WI38 (cell line): ENCODE measurements around the gene HIRIP3.

Source experiments
- H3K4me3 ChIP-seq: 2 replicates; pipeline ENCODE4 v1.5.1; 2011; ENCODE audit warnings: low read depth, mild to moderate bottlenecking, control low read depth, low read length
- TF ChIP-seq, protein P1 (sequence below): IDR thresholded peaks from 2 replicates; pipeline ENCODE4 v1.5.1; 2012; ENCODE audit warnings: low read depth, mild to moderate bottlenecking, control low read depth, low read length

HIRIP3 gene

DNA sequence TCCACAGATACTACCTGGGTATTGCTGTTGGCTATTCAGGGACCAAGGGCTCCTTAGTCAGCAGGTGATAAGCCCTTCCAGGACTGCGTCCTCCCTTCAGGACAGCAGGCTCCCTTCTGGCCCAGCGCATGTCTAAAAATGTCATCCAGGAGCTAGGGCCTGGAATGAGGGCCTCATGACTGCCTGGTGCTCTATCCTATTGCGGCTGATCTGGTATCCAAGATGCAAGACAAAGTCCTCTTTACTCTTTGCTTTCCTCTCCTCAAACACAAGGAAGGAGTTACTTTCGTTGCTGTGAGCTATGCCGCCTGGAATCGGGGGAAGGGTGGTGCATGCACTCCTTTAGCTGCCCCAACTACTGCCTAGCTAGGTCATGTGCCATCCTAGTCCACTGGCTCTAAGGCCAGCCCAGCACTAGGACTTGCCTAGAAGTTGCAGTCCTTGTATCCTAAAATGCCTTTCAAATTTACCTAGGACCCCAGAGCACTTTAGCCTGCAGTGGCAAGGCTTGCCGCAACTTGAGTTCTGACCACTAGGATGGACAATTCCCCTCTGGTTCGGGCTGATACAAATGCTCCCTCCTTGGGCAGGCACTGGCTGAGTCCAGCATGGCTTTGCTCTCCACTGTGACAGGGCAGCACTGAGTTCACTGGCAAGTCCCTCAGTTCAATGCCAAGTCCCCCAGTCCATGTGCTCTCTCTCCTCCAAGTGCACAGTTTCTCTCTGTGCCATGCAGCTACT, 43.6 kb downstream of the HIRIP3 start:
- TF ChIP-seq, protein P1, sequence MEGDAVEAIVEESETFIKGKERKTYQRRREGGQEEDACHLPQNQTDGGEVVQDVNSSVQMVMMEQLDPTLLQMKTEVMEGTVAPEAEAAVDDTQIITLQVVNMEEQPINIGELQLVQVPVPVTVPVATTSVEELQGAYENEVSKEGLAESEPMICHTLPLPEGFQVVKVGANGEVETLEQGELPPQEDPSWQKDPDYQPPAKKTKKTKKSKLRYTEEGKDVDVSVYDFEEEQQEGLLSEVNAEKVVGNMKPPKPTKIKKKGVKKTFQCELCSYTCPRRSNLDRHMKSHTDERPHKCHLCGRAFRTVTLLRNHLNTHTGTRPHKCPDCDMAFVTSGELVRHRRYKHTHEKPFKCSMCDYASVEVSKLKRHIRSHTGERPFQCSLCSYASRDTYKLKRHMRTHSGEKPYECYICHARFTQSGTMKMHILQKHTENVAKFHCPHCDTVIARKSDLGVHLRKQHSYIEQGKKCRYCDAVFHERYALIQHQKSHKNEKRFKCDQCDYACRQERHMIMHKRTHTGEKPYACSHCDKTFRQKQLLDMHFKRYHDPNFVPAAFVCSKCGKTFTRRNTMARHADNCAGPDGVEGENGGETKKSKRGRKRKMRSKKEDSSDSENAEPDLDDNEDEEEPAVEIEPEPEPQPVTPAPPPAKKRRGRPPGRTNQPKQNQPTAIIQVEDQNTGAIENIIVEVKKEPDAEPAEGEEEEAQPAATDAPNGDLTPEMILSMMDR = no peak
- no peak overlapping the region for H3K4me3 ChIP-seq

DNA sequence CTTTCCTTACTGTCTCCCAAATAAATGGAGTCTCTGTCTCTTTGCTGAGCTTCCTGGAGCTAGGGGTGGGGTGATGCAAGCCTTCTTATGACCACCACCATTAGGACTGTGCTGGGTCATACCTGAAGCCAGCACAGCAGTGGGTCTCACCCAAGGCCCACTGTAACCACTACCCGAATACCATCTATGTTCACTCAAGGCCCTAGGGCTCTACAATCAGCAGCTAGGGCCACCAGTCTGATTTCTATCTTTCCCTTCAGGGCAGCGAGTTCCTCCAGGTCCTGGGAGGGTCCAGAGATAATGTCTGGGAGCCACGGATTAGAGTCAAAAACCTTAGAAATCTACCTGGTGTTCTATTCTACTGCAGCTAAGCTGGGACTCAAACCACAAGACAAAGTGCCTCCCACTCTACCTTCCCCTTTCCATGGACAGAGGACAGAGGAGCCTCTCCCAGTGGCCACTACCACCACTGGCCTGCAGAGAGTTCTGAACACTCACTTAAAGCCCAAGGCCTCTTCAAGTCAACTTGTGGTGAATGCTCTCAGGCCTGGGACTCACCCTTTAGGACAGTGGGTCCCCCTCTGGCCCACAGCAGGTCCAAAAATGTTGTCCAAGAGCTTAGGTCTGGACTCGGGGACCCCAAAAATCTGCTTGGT, 44.5 kb downstream of the HIRIP3 start:
- TF ChIP-seq, protein P1 = no peak
- no peak overlapping the region for H3K4me3 ChIP-seq

DNA sequence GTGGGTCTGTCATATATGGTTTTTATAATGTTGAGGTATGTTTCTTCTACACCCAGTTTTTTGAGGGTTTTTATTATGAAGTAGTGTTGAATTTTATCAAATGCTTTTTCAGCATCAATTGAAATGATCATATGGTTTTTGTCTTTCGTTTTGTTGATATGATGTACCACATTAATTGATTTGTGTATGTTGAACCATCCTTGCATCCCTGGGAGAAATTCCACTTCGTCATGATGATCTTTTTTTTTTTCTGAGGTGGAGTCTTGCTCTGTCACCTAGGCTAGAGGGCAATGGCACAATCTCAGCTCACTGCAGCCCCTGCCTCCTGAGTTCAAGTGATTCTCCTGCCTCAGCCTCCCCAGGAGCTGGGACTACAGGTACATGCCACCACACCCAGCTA, 47.5 kb downstream of the HIRIP3 start:
- no peak overlapping the region for H3K4me3 ChIP-seq
- TF ChIP-seq, protein P1 = no peak

DNA sequence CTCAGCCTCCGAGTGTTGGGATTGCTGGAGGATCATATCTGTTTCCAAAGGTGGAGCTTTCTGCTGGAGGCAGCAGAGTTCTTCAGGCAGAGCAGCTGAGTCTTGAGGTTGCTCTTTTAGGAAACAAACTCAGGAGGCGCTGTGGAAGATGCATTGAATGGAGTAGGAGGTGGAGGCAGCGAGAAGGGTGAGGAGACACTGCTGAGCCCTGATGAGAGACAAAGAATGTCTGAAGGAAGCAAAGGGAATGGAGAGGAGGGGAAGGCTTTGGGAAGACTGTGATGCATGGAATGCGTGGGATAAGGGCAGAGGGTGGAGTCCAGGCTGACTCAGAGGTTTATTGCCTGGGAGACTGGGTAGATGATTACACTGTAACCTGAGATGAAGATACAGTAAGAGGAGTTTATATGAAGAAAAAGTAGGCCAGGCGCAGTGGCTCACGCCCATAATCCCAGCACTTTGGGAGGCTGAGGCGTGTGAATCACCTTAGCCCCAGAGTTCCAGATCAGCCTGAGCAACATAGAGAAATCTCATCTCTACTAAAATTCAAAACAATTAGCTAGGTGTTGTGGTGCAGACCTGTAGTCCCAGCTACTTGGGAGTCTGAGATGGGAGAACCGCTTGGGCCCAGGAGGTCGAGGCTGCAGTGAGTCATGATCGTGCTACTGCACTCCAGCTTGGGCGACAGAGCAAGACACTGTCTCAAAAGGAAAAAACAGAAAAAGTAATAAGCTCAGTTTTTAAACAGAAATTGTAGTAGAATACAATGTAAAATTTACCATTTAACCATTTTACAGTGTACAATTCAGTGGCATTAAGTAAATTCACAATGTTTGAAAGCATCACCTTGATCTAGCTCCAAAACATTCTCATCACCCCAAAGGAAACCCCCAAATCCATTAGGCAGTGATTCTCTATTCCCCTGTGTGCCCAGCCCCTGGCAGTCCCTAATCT, 51.3 kb downstream of the HIRIP3 start:
- TF ChIP-seq, protein P1 = peak; percentile 36; the same call in 1 of the 2 replicates
- peak overlapping the region; percentile 22; the same call in 1 of the 2 replicates for H3K4me3 ChIP-seq
